Natural killer cell treated with Interleukin-12 subunit alpha and Interleukin-12 subunit beta and Interleukin-15 and Interleukin-18, amount 100 ng/mL, for 72 hours (primary cell): ENCODE data around the gene FAM90A1. TPM values are rescaled to one million over a fixed set of nuclear protein-coding genes. Genes with fewer than 3 reads are reported as not detected.
"Not testable (repeated sequence)": the region's sequence is repeated elsewhere in the genome, so short reads cannot be mapped to it uniquely, and the experiment has no call there.

ENCODE experiments used
- ATAC-seq, 2 donors: fragments of 150-1000 bp; cut with Tn5 transposase in 1 of 2; sonication (Bioruptor Pico), chemical (Tn5 transposase) in 1 of 2; 2 replicates each; pipeline ENCODE4 v1.10.0; 2021
- DNase-seq: peaks from one replicate; pipeline ENCODE4 v3.0.0; 2022; ENCODE audit warnings: low spot score
- H3K27ac Mint-ChIP-seq, 2 donors: 1 replicate in 1 of 2; 2 replicates in 1 of 2; pipeline ENCODE4 v1.8.0; 2022; ENCODE audit warnings: mixed read lengths in 2 of 2, mild to moderate bottlenecking in 1 of 2, moderate library complexity in 1 of 2
- H3K27me3 Mint-ChIP-seq, 2 donors: 1 replicate in 1 of 2; 2 replicates in 1 of 2; pipeline ENCODE4 v1.8.0; 2022; ENCODE audit warnings: mixed read lengths in 2 of 2
- H3K36me3 Mint-ChIP-seq: one replicate; pipeline ENCODE4 v1.8.0; 2022; ENCODE audit warnings: mixed read lengths
- H3K4me1 Mint-ChIP-seq, 2 donors: 1 replicate in 1 of 2; 2 replicates in 1 of 2; pipeline ENCODE4 v1.8.0; 2022; ENCODE audit warnings: low read depth in 2 of 2, mixed read lengths in 2 of 2, mild to moderate bottlenecking in 1 of 2
- H3K4me3 Mint-ChIP-seq: one replicate; pipeline ENCODE4 v1.8.0; 2022; ENCODE audit warnings: mixed read lengths
- H3K9me3 Mint-ChIP-seq: 2 replicates; pipeline ENCODE4 v1.8.0; 2022; ENCODE audit warnings: mixed read lengths
- total RNA-seq, 2 donors: library from RNA; stranded (reverse); gene quantifications; one replicate each; pipeline ENCODE4 v1.2.3, GENCODE V29; 2022

The FAM90A1 gene, protein sequence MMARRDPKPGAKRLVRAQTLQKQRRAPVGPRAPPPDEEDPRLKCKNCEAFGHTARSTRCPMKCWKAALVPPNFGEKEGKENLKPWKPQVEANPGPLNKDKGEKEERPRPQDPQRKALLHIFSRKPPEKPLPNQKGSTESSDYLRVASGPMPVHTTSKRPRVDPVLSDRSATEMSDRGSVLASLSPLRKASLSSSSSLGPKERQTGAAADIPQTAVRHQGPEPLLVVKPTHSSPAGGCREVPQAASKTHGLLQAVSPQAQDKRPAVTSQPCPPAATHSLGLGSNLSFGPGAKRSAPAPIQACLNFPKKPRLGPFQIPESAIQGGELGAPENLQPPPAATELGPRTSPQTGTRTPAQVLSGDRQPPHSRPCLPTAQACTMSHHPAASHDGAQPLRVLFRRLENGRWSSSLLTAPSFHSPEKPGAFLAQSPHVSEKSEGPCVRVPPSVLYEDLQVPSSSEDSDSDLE
- under 1 TPM in 1 of 2 donors, not detected in 1; 0.36 TPM for total RNA-seq

DNA sequence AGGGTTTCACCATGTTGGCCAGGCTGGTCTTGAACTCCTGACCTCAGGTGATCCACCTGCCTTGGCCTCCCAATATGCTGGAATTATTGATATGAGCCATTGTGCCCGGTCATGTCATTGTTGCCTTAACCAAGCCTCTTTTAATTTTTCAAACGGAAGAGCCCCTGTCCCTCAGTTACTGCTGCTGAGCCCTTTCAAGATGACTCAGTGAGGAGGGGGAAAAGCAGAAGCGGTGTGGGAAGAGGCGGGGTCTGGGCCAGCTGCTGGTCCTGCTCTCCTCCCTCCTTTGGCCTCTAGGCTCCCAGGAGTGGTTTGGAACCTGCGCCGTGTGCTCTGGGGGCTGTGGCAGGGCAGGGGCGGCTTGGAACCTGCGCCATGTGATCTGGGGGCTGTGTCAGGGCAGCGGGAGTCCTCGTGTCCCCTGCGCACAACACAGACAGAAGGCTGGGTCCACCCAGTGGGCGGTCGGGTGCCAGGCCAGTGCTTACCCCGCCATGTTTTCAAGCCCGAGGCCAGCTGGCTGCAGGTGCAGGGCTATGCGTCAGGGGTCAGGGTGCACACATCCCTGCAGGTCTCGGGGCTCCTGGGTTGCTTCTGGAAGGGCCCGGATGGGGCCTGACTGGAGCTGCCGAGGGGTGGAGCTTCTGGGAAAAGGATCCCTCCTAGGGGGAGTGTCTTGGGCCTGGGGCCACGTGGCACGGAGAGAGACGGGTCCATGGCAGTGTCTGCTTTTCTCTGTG, at the start of gene FAM90A1:
Gene FAM90A1, minus strand, starts transcription at position 627 of the 740 bp plus-strand sequence. CDS start 2,786 bp downstream, outside the sequence.
- not testable (repeated sequence) for ATAC-seq, H3K27me3 Mint-ChIP-seq, H3K9me3 Mint-ChIP-seq, DNase-seq, H3K36me3 Mint-ChIP-seq, H3K4me3 Mint-ChIP-seq
- Mint-ChIP-seq H3K27ac (peak within 1 kb of the TSS in 1 of 2 donors; percentile 60), H3K4me1 (peaks cover 0 to 16% of the 10 kb centered on the region in 2 donors)

DNA sequence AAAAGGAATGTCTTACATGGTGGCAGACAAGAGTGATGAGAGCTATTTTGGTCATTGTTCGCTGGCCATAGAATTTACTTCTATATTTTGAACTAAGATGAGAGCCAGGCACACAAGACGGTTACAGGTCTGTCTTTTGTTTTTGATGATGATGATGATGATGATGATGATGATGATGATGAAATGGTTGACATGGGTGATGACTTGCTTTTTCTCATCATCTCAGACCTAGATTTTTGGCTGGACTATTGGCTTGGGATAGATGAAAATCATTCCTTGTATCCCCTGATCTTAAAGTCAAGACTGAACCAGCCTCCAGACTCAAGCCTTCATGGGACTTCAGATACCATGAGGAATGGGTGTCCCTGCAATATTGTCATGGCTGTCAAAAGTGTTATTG, 49.0 kb upstream of the FAM90A1 start:
- not testable (repeated sequence) for DNase-seq, H3K4me3 Mint-ChIP-seq, H3K9me3 Mint-ChIP-seq, ATAC-seq, H3K36me3 Mint-ChIP-seq, H3K27ac Mint-ChIP-seq, H3K4me1 Mint-ChIP-seq
- peaks cover under 1 to 20% of the 10 kb centered on the region in 2 donors for H3K27me3 Mint-ChIP-seq

DNA sequence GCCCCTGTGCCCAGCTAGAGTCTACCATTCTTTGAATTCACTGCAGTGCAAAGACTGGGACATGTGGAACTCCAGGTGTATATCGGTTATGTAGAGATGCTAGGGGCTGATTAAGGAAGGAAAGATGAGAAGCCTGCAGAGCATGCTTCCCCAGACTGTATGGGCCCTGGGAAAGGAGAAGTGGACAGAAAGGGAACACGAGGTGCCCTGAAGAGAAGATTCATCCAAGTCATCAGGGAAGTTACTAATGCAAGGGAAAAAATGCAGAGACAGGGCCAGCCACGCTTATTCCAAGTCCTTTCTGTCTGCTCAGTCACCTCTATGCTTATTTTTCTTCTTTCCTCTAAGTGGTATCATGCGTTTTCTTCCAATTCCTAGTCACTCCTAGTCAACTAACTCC, 39.3 kb upstream of the FAM90A1 start:
- not testable (repeated sequence) for H3K4me1 Mint-ChIP-seq, H3K4me3 Mint-ChIP-seq, H3K27me3 Mint-ChIP-seq, ATAC-seq, DNase-seq, H3K36me3 Mint-ChIP-seq, H3K27ac Mint-ChIP-seq, H3K9me3 Mint-ChIP-seq

DNA sequence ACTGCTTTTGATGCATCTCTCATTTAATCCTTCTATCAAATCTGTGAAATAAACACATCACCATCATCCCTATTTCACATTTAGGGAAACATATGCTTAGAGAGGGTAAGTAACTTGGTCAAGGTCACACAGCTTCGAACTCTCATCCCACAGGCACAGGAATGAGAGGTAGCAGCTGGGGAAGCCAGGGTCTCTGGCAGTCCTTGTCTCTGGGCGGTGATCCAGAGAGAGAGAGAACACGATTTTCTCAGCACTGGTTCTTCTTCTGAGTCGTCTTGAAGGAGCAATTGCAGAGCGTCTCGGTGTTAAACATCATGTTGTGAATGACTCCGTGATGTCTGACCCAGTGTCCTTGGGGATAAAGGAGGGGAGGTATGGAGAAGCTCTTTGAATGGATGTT, 36.8 kb upstream of the FAM90A1 start:
- H3K36me3 Mint-ChIP-seq, H3K27ac Mint-ChIP-seq, ATAC-seq, H3K4me3 Mint-ChIP-seq, H3K4me1 Mint-ChIP-seq, DNase-seq, H3K9me3 Mint-ChIP-seq: not testable (repeated sequence)
- H3K27me3 Mint-ChIP-seq: peaks cover 12 to 16% of the 10 kb centered on the region in 2 donors

DNA sequence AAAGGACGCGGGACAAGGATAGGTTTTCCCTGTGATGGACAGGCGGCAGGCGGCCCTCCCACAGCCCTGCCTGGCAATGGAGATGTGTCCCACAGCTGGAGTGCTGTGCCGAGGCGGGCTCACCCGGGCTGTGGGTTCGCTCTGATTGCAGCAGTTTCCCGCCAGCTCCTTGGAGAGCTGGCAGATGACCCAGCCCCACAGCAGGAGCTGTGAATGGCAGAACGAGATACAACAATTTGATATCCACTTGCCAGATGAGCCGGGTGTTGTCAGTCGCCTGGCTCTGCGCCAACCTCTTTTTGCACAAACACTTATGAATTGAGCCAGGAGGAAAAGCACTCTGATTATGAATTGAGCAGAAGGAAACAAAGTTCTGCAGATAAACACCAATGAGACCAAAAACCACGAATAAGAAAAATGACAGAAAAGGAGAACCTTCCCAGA, 33.7 kb upstream of the FAM90A1 start:
- H3K27me3 Mint-ChIP-seq: peaks cover 11 to 16% of the 10 kb centered on the region in 2 donors
- DNase-seq, H3K27ac Mint-ChIP-seq, H3K9me3 Mint-ChIP-seq, H3K4me1 Mint-ChIP-seq, H3K4me3 Mint-ChIP-seq, H3K36me3 Mint-ChIP-seq, ATAC-seq: not testable (repeated sequence)

DNA sequence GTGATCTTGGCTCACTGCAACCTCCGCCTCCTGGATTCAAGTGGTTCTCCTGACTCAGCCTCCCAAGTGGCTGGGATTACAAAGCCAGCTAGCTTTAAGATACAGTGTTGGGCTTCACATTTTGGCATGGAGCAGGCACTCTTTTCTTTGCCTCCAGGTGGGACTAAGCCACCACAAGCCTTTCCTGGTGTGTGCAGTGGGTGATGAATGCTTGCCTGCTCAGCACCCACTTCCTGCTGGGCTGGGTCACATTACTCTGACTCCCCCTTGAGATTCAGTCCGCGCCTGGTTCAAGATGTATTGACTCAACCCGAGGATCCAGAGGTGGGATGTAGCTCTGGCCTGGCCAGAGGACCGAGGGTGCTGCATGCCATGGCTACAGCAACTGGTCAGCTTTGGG, 28.9 kb upstream of the FAM90A1 start:
- not testable (repeated sequence) for H3K9me3 Mint-ChIP-seq, H3K27ac Mint-ChIP-seq, H3K4me3 Mint-ChIP-seq, H3K4me1 Mint-ChIP-seq, H3K36me3 Mint-ChIP-seq, ATAC-seq, DNase-seq
- H3K27me3 Mint-ChIP-seq: peaks cover 7 to 18% of the 10 kb centered on the region in 2 donors

DNA sequence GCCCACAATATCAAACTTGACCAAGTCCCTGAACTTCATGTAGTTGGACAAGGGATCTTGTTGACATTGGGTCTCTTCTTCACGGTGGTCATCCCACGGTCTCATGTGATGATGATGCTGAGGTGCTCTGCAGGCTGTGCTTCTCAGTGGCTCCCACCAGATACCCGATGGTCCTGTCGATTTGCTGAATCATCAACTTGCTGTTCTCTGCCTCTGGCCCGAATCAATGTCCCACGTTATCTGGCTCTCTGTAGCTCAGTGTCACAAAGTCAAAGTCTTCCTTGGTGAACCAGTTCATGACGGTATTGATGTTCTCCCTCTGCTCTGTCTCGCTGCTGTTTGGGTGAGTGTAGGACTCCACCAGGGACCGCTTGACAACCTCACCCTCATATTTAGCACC, 27.3 kb upstream of the FAM90A1 start:
- not testable (repeated sequence) for H3K36me3 Mint-ChIP-seq, H3K27ac Mint-ChIP-seq, DNase-seq, H3K27me3 Mint-ChIP-seq, ATAC-seq, H3K9me3 Mint-ChIP-seq, H3K4me1 Mint-ChIP-seq, H3K4me3 Mint-ChIP-seq

DNA sequence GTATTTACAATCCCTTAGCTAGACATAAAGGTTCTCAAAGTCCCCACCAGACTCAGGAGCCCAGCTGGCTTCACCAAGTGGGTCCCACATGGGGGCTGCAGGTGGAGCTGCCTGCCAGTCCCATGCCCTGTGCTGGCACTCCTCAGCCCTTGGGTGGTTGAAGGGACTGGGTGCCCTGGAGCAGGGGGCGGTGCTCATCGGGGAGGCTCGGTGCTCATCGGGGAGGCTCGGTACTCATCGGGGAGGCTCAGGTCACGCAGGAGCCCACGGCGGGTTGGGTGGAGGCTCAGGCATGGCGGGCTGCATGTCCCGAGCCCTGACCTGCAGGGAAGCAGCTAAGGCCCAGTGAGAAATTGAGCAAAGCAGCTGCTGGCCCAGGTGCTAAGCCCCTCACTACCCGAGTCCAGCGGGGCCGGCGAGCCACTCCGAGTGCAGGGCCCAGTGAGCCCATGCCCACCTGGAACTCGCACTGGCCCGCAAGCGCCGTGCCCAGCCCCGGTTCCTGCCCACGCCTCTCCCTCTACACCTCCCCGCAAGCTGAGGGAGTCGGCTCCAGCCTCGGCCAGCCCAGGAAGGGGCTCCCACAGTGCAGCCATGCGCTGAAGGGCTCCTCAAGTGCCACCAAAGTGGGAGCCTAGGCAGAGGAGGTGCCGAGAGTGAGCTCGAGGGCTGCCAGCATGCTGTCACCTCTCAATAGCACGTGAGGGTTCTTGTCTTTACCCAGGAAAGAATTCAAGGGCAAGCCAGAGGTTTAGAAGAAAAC, 24.8 kb upstream of the FAM90A1 start:
- H3K27ac Mint-ChIP-seq, DNase-seq: not testable (repeated sequence)

DNA sequence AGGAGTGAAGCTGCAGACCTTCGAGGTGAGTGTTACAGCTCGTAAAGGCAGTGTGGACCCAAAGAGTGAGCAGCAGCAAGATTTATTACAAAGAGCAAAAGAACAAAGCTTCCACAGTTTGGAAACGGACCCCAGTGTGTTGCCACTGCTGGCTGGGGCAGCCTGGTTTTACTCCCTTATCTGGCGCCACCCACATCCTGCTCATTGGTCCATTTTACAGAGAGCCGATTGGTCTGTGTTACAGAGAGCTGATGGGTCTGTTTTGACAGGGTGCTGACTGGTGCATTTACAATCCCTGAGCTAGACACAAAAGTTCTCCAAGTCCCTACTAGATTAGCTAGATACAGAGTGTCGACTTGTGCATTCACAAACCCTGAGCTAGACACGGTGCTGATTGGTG, 24.2 kb upstream of the FAM90A1 start:
- not testable (repeated sequence) for H3K27me3 Mint-ChIP-seq, H3K27ac Mint-ChIP-seq, ATAC-seq, H3K9me3 Mint-ChIP-seq, H3K4me1 Mint-ChIP-seq, H3K4me3 Mint-ChIP-seq, DNase-seq, H3K36me3 Mint-ChIP-seq

More for the DNA sequence above, 24.8 kb upstream of the FAM90A1 start:
- H3K4me1 Mint-ChIP-seq, H3K9me3 Mint-ChIP-seq, H3K36me3 Mint-ChIP-seq, ATAC-seq, H3K27me3 Mint-ChIP-seq, H3K4me3 Mint-ChIP-seq: not testable (repeated sequence)

DNA sequence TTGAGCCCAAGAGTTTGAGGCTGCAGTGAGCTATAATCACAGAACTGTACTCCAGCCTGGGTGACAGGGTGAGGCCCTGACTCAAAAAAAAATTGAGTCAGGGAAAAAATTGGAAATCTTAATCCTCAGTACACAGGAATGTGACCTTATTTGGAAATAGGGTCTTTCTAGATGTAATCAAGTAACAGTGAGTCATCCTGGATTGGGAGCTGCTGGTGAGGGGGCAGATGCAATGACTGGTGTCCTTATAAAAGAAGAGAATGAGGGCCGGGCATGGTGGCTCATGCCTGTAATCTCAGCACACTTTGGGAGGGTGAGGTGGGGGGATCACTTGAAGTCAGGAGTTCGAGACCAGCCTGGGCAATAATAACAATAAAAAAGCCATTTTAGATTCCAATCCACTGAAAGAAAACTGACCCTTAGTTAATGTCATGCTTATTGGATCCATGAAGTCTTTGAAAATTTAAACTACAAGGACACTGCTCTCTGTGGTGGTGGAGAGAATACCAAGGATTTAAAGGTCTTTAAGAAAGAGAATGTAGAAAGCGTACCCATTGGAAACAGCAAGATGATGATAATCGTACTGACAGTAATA, 19.6 kb upstream of the FAM90A1 start:
- H3K36me3 Mint-ChIP-seq, DNase-seq, H3K4me1 Mint-ChIP-seq, H3K4me3 Mint-ChIP-seq, H3K27ac Mint-ChIP-seq, ATAC-seq, H3K9me3 Mint-ChIP-seq, H3K27me3 Mint-ChIP-seq: not testable (repeated sequence)

DNA sequence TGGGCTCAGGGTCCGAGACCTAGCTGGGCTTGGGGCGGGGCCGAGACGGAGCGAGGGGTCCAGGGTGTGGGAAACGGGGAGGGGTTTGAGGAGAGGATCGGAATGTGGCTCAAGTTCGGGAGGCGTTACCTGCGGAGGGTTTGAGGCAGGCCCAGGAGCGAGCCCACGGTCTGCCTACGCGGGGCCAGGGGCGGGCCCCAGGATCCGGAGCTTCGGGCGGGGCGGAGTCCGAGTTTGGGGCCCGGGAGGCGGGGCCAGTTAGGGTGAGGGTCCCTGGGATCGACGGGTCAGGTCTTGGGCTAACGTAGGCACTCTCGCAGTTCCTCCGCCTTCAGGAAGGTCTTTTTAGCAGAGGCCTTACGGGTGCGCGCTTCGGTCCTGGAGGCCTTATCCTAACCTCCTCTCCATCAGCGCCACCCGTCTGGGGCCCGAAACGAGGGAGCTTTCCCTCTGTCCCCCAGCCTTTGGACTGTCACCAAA, 16.3 kb upstream of the FAM90A1 start:
- H3K27me3 Mint-ChIP-seq, H3K4me1 Mint-ChIP-seq, DNase-seq, H3K36me3 Mint-ChIP-seq, ATAC-seq, H3K9me3 Mint-ChIP-seq: not testable (repeated sequence)
- Mint-ChIP-seq H3K4me3 (peak overlapping the region; percentile 86), H3K27ac (peak overlapping the region in 1 of 2 donors; percentile 84)

DNA sequence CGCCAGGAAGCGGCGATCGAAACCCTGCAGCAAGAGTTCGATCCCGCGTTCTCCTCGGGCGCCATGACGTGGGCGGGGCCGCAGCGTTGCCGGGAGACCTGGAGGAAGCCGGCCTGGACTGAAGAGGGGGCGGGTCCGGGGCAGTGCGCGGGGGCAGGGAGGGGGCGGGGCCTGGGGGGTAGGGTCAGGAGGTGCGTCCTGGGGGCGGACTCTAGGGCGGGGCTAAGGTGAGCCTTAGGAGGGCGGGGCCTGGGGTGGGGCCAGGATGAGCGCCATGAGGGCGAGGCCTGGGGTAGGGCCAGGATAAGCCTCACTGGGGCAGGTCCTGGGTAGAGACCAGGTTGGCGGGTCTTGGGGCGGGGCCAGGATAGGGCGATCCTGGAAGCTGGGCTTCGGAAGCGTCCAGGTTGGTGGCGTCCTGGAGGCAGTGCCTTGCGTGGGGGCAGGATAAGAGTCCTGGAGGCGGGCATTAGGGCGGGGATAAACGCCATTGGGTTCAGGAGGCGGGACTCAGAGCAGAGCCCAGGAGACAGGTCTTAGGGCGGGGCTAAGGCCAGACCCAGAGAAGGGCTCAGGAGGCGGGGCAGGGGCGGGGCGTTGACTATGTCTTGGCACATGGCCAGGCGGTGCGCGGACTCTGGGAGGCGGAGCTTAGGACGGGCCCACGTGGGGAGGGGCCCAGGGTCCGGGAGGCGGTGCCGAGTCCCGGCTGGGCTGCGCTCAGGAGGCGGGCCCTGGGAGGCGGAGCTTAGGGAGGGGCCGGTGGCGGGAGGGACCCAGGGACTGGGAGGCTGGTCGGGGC, 15.7 kb upstream of the FAM90A1 start:
- not testable (repeated sequence) for H3K27me3 Mint-ChIP-seq, H3K36me3 Mint-ChIP-seq, H3K9me3 Mint-ChIP-seq, H3K4me1 Mint-ChIP-seq
- ATAC-seq: peak; percentile 99 to 100
- peak overlapping the region; percentile 74 to 84 for H3K27ac Mint-ChIP-seq
- peak overlapping the region; percentile 86 for H3K4me3 Mint-ChIP-seq
- peak; percentile 99 for DNase-seq

DNA sequence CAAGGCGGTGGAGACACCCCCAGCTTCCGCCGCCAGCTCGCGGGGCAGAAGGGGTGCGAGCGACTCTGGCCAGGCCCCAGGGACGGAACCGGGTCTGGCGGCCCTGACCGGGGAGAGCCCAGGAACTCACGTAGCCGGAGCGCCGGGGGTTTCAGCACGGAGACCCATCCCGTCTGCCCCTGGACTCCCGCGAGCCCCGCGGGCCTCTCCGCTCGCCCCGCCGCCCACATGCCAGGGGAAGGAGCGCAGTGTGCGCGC, 15.1 kb upstream of the FAM90A1 start:
- H3K4me1 Mint-ChIP-seq, H3K27me3 Mint-ChIP-seq, H3K9me3 Mint-ChIP-seq, ATAC-seq, H3K36me3 Mint-ChIP-seq, DNase-seq: not testable (repeated sequence)
- Mint-ChIP-seq H3K4me3 (peak overlapping the region; percentile 86), H3K27ac (peak overlapping the region in 1 of 2 donors; percentile 47)
